Measurements from ENCODE around the gene FAM163A. TPM values are rescaled to one million over a fixed set of nuclear protein-coding genes. Genes with fewer than 3 reads are reported as not detected.
"Not testable (repeated sequence)": the region's sequence is repeated elsewhere in the genome, so short reads cannot be mapped to it uniquely, and the experiment has no call there.

The FAM163A gene
- under 1 TPM in 1 of 4 donors, not detected in 3; 0.16 TPM for total RNA-seq

DNA sequence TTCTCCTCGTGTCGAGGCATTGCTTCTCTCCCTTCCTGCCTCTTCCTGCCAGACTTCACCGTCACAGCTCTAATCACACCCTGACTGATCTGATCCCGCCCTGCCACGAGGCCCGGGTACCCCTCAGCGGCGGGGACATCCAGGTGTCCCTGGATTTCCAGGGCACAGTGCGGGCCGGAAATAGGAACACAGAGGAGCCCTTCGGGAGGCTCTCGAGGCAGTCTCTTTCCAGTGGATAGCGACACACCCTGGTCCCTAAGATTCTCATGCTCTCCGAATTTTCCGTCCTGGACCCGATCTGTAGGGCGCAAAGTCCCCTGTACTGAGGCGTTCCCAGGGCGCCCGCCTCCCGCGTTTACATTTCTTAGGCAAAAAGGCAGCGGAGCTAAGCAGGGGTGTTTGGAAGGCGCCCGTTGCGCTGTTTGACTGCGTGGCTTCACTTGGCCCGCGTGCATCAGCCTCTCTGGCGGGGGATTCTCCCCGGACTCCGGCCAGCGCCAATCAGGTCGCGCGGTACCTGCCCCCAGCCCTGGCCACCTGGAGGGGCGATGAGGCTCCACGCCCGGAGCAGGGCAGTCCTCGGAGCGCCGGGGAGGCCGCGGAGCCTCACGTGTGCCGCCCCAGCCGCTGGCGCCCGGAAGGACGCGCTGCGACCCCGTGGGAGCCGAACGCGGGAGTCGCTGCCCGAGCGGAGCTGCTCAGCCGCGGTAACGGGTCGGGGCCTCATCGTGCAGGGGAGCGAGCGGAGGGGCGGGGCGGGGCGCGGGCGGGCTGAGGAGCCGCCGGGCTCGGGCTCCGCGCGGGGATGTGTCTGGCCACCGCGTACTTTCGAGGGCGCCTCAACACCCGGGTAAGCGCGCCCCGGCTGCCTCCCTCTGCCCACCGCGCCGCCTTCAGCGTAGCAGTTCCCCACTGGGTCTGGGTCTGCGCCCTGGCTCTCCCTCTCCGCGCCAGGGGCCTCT is at the start of gene FAM163A:
FAM163A (plus strand) TSS at position 575 of the 962 bp plus-strand sequence. CDS start 69,807 bp downstream, outside the sequence.
- TF ChIP-seq CTCF (IDR thresholded peaks at IDR 0.05 in 4 of 5, conservative IDR thresholded peaks at IDR 0.05 in 1 of 5), result no peak
- TF ChIP-seq POLR2A (IDR thresholded peaks at IDR 0.05), result no peak
- H3K36me3 ChIP-seq, result no peaks in the 10 kb centered on the region
- ATAC-seq (no peak), DNase-seq (no peak)
- no peak within 1 kb of the TSS for H3K27ac ChIP-seq
- H3K9me3 ChIP-seq, result no peaks in the 10 kb centered on the region
- H3K27me3 ChIP-seq, result peaks cover 38 to 64% (median 46%) of the 10 kb centered on the region in 3 donors
- in situ Hi-C loops (cut with MboI; ENCODE audit: low sequenced_read_pairs in 4 of 4) (no loop called here), intact Hi-C loops (cut with DNase I; ENCODE audit: low total_unique reads) (no loop called here)
- no peaks in the 10 kb centered on the region for H3K4me1 ChIP-seq
- H3K4me3 ChIP-seq, result peak within 1 kb of the TSS; percentile 19 to 53 (median 40)

- DNase-seq; ATAC-seq; in situ Hi-C loops (cut with MboI; ENCODE audit: low sequenced_read_pairs in 4 of 4); H3K4me1 ChIP-seq; H3K27me3 ChIP-seq; H3K9me3 ChIP-seq; H3K36me3 ChIP-seq; H3K27ac ChIP-seq; H3K4me3 ChIP-seq; intact Hi-C loops (cut with DNase I; ENCODE audit: low total_unique reads): not testable (repeated sequence)
These were observed 48.6 kb upstream of the FAM163A start for GRCh38 chr1:179694530-179694929.

DNA sequence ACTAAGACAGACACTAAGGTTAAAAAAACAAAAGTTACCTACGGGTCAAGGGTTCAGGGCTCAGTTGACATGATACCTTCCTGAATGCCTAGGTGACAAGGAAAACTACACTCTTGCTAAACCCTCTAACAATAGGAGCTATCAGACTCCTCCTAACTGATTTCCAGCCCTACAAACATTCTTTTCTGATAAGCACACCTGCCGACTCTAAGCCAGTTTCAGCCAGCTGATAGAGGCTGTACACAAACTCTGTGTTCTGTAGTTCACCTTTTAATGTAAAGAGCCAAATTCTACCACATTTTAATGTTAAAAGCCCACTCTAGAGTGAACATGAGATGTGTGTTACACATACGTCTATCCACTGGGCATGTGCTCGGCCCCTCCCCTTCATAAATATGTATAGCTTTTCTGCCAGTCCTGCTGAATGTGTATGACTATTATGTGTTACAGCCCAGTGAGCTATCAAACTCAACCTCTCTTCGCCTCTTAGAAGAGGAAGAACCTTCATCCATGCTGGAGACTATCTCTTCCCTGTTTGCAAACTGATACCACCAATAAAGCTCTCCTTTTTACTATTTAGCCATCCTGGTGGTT is 40.0 kb upstream of the FAM163A start:
- no peaks in the 10 kb centered on the region for H3K4me1 ChIP-seq
- H3K27ac ChIP-seq, result no peak overlapping the region
- DNase-seq, result no peak
- H3K9me3 ChIP-seq, result no peaks in the 10 kb centered on the region
- TF ChIP-seq POLR2A (IDR thresholded peaks at IDR 0.05) (no peak), CTCF (IDR thresholded peaks at IDR 0.05 in 4 of 5, conservative IDR thresholded peaks at IDR 0.05 in 1 of 5) (no peak)
- no peak for ATAC-seq
- intact Hi-C loops (cut with DNase I; ENCODE audit: low total_unique reads), result no loop called here
- in situ Hi-C loops (cut with MboI; ENCODE audit: low sequenced_read_pairs in 4 of 4), result loop anchor here in 1 of 4 donors (25.0 kb wide), 1 partner anchor 484 kb away; no protein-coding TSS in a partner anchor
- H3K4me3 ChIP-seq, result no peak overlapping the region
- H3K36me3 ChIP-seq, result no peaks in the 10 kb centered on the region
- no peaks in the 10 kb centered on the region for H3K27me3 ChIP-seq

DNA sequence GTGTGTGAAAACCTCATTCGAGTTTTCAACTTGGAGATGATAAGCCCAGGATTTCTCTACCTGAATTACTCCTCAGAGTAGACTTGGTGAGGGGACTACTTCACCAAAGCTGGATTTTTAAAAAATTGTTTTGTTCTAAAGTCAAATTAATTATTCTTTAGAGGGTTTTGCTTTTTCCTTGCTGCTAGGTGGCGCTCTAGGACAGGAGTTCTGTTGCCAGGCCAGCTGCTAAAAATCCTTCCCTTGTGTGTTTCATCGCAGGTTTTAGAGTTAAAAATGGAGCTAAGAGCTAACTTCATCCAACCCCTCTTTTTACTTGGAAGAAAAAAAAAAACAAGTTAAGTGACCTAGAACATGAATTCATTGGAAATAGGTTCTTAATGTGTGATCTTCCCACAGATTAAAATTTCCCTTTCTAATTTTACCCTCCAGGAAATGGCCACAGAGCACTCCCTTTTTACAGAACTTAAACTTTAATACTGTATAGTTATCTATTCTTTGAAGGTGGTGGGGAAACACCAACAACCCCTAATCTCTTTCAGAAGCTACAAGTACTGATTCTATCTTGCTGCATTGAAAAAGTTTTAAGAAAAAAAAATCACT is 36.7 kb upstream of the FAM163A start:
- intact Hi-C loops (cut with DNase I; ENCODE audit: low total_unique reads), result loop anchor here (1.0 to 5.0 kb wide), 3 partner anchors 103 to 776 kb away; no protein-coding TSS in a partner anchor
- H3K36me3 ChIP-seq, result no peaks in the 10 kb centered on the region
- ATAC-seq (no peak), DNase-seq (peak in 1 of 2 donors; percentile 9)
- no peaks in the 10 kb centered on the region for H3K9me3 ChIP-seq
- H3K27ac ChIP-seq, result no peak overlapping the region
- in situ Hi-C loops (cut with MboI; ENCODE audit: low sequenced_read_pairs in 4 of 4), result loop anchor here in 1 of 4 donors (25.0 kb wide), 1 partner anchor 481 kb away; no protein-coding TSS in a partner anchor
- H3K27me3 ChIP-seq, result no peaks in the 10 kb centered on the region
- H3K4me3 ChIP-seq, result no peak overlapping the region
- TF ChIP-seq CTCF (IDR thresholded peaks at IDR 0.05 in 4 of 5, conservative IDR thresholded peaks at IDR 0.05 in 1 of 5) (peak; percentile 47 to 73 (median 60)), POLR2A (IDR thresholded peaks at IDR 0.05) (no peak)
- peaks cover 0 to 11% of the 10 kb centered on the region in 2 donors for H3K4me1 ChIP-seq
